Activated T-helper 17 cell treated with anti-CD3 and anti-CD28 coated beads, Interleukin-2, amount 50 U/mL, for 72 hours (primary cell): ENCODE measurements around the gene PRR23C. TPM values are rescaled to one million over a fixed set of nuclear protein-coding genes. Genes with fewer than 3 reads are reported as not detected.
A peak's percentile ranks its signal among the peaks of the same experiment; 100 is the strongest.
"Not testable (repeated sequence)": the region's sequence is repeated elsewhere in the genome, so short reads cannot be mapped to it uniquely, and the experiment has no call there.

Experiments
- ATAC-seq: fragments of 150-1000 bp; cut with Tn5 transposase; replicated peaks from 2 replicates; pipeline ENCODE4 v1.10.0; 2021; ENCODE audit warnings: mild to moderate bottlenecking, moderate library complexity
- H3K27ac Mint-ChIP-seq: one replicate; pipeline ENCODE4 v1.8.0; 2022; ENCODE audit warnings: mixed read lengths
- H3K27me3 Mint-ChIP-seq: one replicate; pipeline ENCODE4 v1.8.0; 2022; ENCODE audit warnings: mixed read lengths
- H3K36me3 Mint-ChIP-seq: one replicate; pipeline ENCODE4 v1.8.0; 2022; ENCODE audit warnings: low read depth, mild to moderate bottlenecking, mixed read lengths
- H3K4me1 Mint-ChIP-seq: one replicate; pipeline ENCODE4 v1.8.0; 2022; ENCODE audit warnings: mixed read lengths
- H3K4me3 Mint-ChIP-seq: one replicate; pipeline ENCODE4 v1.8.0; 2022; ENCODE audit warnings: mild to moderate bottlenecking, mixed read lengths
- H3K9me3 Mint-ChIP-seq: one replicate; pipeline ENCODE4 v1.8.0; 2022; ENCODE audit warnings: mixed read lengths
- total RNA-seq, 2 donors: library from RNA; stranded (reverse); gene quantifications; one replicate each; pipeline ENCODE4 v1.2.3, GENCODE V29; 2022

PRR23C gene
- total RNA-seq = not detected

GRCh38 chr3:139044366-139045210, at the start of gene PRR23C:
Gene PRR23C, minus strand, starts transcription at chr3:139044892. Its CDS starts 272 bp downstream, at chr3:139044620.
- Mint-ChIP-seq H3K27me3 (peaks cover 1% of the 10 kb centered on the region), H3K9me3 (peaks cover 3% of the 10 kb centered on the region), H3K4me1 (no peaks in the 10 kb centered on the region), H3K4me3 (no peak within 1 kb of the TSS), H3K36me3 (no peaks in the 10 kb centered on the region), H3K27ac (no peak within 1 kb of the TSS)
- no peak for ATAC-seq

GRCh38 chr3:139093840-139094239, 49.1 kb upstream of the PRR23C start:
- H3K36me3 Mint-ChIP-seq = no peaks in the 10 kb centered on the region
- H3K27me3 Mint-ChIP-seq = peaks cover 16% of the 10 kb centered on the region
- ATAC-seq = no peak
- H3K4me3 Mint-ChIP-seq = no peak overlapping the region
- no peak overlapping the region for H3K27ac Mint-ChIP-seq
- H3K9me3 Mint-ChIP-seq = no peaks in the 10 kb centered on the region
- no peaks in the 10 kb centered on the region for H3K4me1 Mint-ChIP-seq

- Mint-ChIP-seq H3K27ac (no peak overlapping the region), H3K4me3 (no peak overlapping the region), H3K36me3 (no peaks in the 10 kb centered on the region)
These were observed 44.0 kb upstream of the PRR23C start for GRCh38 chr3:139088462-139089324.

GRCh38 chr3:139087621-139088020, 42.9 kb upstream of the PRR23C start:
- Mint-ChIP-seq H3K4me3 (no peak overlapping the region), H3K36me3 (no peaks in the 10 kb centered on the region), H3K27ac (no peak overlapping the region), H3K9me3 (no peaks in the 10 kb centered on the region), H3K4me1 (no peaks in the 10 kb centered on the region), H3K27me3 (peaks cover 10% of the 10 kb centered on the region)
- ATAC-seq = no peak

More at GRCh38 chr3:139088462-139089324, 44.0 kb upstream of the PRR23C start:
- Mint-ChIP-seq H3K27me3 (peaks cover 12% of the 10 kb centered on the region), H3K4me1 (no peaks in the 10 kb centered on the region), H3K9me3 (no peaks in the 10 kb centered on the region)
- no peak for ATAC-seq

- no peak overlapping the region for H3K27ac Mint-ChIP-seq
- no peaks in the 10 kb centered on the region for H3K36me3 Mint-ChIP-seq
- no peaks in the 10 kb centered on the region for H3K9me3 Mint-ChIP-seq
- H3K4me1 Mint-ChIP-seq = no peaks in the 10 kb centered on the region
- no peak overlapping the region for H3K4me3 Mint-ChIP-seq
- H3K27me3 Mint-ChIP-seq = peaks cover 3% of the 10 kb centered on the region
- ATAC-seq = no peak
These were observed 39.5 kb upstream of the PRR23C start for GRCh38 chr3:139084176-139084575.

- H3K4me1 Mint-ChIP-seq = no peaks in the 10 kb centered on the region
- ATAC-seq = peak; percentile 23
- peaks cover 24% of the 10 kb centered on the region for H3K27me3 Mint-ChIP-seq
- no peaks in the 10 kb centered on the region for H3K36me3 Mint-ChIP-seq
- no peak overlapping the region for H3K27ac Mint-ChIP-seq
- H3K9me3 Mint-ChIP-seq = peaks cover 19% of the 10 kb centered on the region
- no peak overlapping the region for H3K4me3 Mint-ChIP-seq
These were observed 29.9 kb upstream of the PRR23C start for GRCh38 chr3:139074565-139075115.

GRCh38 chr3:139062918-139063317, 18.2 kb upstream of the PRR23C start:
- Mint-ChIP-seq H3K36me3 (no peaks in the 10 kb centered on the region), H3K4me1 (no peaks in the 10 kb centered on the region), H3K27ac (no peak overlapping the region), H3K4me3 (no peak overlapping the region), H3K9me3 (no peaks in the 10 kb centered on the region), H3K27me3 (peaks cover 3% of the 10 kb centered on the region)
- no peak for ATAC-seq

- Mint-ChIP-seq H3K4me1 (no peaks in the 10 kb centered on the region), H3K9me3 (peaks cover 15% of the 10 kb centered on the region), H3K4me3 (no peak overlapping the region), H3K27me3 (no peaks in the 10 kb centered on the region), H3K36me3 (no peaks in the 10 kb centered on the region), H3K27ac (no peak overlapping the region)
- ATAC-seq = no peak
These were observed 8.3 kb upstream of the PRR23C start for GRCh38 chr3:139052802-139053600.

GRCh38 chr3:139043554-139044365, 932 bp downstream of the PRR23C start:
- Mint-ChIP-seq H3K27me3 (peaks cover 5% of the 10 kb centered on the region), H3K27ac (no peak overlapping the region), H3K36me3 (no peaks in the 10 kb centered on the region), H3K4me1 (no peaks in the 10 kb centered on the region), H3K4me3 (no peak overlapping the region), H3K9me3 (peaks cover 3% of the 10 kb centered on the region)
- ATAC-seq = no peak

GRCh38 chr3:139037478-139037877, 7.2 kb downstream of the PRR23C start:
- no peaks in the 10 kb centered on the region for H3K9me3 Mint-ChIP-seq
- peaks cover 12% of the 10 kb centered on the region for H3K27me3 Mint-ChIP-seq
- H3K36me3 Mint-ChIP-seq = no peaks in the 10 kb centered on the region
- H3K4me1 Mint-ChIP-seq = no peaks in the 10 kb centered on the region
- H3K27ac Mint-ChIP-seq = no peak overlapping the region
- no peak overlapping the region for H3K4me3 Mint-ChIP-seq
- no peak for ATAC-seq

GRCh38 chr3:139032326-139033002, 12.2 kb downstream of the PRR23C start:
- H3K4me3 Mint-ChIP-seq = no peak overlapping the region

GRCh38 chr3:139030576-139030975, 14.1 kb downstream of the PRR23C start:
- H3K9me3 Mint-ChIP-seq, H3K36me3 Mint-ChIP-seq, H3K27ac Mint-ChIP-seq, H3K27me3 Mint-ChIP-seq, H3K4me1 Mint-ChIP-seq, H3K4me3 Mint-ChIP-seq, ATAC-seq: not testable (repeated sequence)

More at GRCh38 chr3:139032326-139033002, 12.2 kb downstream of the PRR23C start:
- peaks cover 10% of the 10 kb centered on the region for H3K27me3 Mint-ChIP-seq
- H3K36me3 Mint-ChIP-seq = no peaks in the 10 kb centered on the region
- H3K9me3 Mint-ChIP-seq = peaks cover 6% of the 10 kb centered on the region
- no peaks in the 10 kb centered on the region for H3K4me1 Mint-ChIP-seq
- ATAC-seq = no peak
- no peak overlapping the region for H3K27ac Mint-ChIP-seq

- Mint-ChIP-seq H3K36me3 (no peaks in the 10 kb centered on the region), H3K27ac (no peak overlapping the region), H3K27me3 (peaks cover 3% of the 10 kb centered on the region), H3K9me3 (peaks cover 5% of the 10 kb centered on the region), H3K4me3 (no peak overlapping the region), H3K4me1 (no peaks in the 10 kb centered on the region)
- ATAC-seq = no peak
These were observed 19.7 kb downstream of the PRR23C start for GRCh38 chr3:139024968-139025367.
